Measurements from ENCODE around the gene FKBP7.

FKBP7 gene

DNA sequence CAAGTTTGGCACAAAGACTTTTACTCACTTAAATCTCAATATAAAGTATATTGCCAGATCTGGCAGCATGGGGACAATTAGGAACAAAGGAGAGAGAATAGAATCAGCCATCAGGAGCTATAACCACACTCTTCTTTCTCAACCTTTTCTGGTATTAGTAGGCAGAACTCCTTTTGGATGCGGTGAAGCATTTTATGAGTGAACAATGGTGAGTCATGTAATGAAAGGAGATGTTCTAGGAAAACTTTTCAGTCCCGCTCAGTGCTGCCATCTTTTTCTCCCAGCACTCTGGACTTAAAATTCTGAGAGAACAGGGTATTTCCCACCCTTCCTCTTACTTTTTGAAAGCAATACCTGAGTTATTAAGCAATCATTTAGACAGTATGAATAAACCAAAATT, 34.1 kb upstream of the FKBP7 start:
- no peak overlapping the region for H3K27ac Mint-ChIP-seq
- H3K4me3 Mint-ChIP-seq, result no peak overlapping the region
- no peaks in the 10 kb centered on the region for H3K9me3 Mint-ChIP-seq
- H3K36me3 Mint-ChIP-seq (ENCODE audit: low read depth), result peaks cover 31% of the 10 kb centered on the region
- no peaks in the 10 kb centered on the region for H3K4me1 Mint-ChIP-seq
- TF ChIP-seq, protein P1, sequence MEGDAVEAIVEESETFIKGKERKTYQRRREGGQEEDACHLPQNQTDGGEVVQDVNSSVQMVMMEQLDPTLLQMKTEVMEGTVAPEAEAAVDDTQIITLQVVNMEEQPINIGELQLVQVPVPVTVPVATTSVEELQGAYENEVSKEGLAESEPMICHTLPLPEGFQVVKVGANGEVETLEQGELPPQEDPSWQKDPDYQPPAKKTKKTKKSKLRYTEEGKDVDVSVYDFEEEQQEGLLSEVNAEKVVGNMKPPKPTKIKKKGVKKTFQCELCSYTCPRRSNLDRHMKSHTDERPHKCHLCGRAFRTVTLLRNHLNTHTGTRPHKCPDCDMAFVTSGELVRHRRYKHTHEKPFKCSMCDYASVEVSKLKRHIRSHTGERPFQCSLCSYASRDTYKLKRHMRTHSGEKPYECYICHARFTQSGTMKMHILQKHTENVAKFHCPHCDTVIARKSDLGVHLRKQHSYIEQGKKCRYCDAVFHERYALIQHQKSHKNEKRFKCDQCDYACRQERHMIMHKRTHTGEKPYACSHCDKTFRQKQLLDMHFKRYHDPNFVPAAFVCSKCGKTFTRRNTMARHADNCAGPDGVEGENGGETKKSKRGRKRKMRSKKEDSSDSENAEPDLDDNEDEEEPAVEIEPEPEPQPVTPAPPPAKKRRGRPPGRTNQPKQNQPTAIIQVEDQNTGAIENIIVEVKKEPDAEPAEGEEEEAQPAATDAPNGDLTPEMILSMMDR (IDR thresholded peaks at IDR 0.05; ENCODE audit: unreplicated experiment in 3 of 3), result no peak
- H3K27me3 Mint-ChIP-seq (ENCODE audit: low read depth), result no peaks in the 10 kb centered on the region

DNA sequence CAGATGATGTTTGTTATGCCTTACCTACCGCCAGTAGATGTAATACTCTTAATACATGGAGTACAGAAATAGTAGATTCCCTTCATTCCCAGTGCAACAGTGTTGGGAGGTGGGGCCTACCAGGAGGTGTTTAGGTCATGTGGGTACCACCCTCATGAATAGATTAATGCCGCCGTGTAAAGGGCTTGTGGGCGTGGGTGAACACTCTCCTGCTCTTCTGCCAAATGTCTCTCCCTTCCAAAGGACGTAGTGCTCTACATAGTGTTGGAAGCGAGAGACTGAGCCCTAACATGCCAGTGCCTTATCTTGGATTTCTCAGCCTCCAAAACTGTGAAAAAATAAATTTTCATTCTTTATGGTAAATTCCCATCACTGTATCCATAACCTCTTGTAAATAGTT, 32.0 kb upstream of the FKBP7 start:
- no peaks in the 10 kb centered on the region for H3K27me3 Mint-ChIP-seq (ENCODE audit: low read depth)
- H3K36me3 Mint-ChIP-seq (ENCODE audit: low read depth), result peaks cover 31% of the 10 kb centered on the region
- TF ChIP-seq, protein P1 (IDR thresholded peaks at IDR 0.05; ENCODE audit: unreplicated experiment in 3 of 3), result no peak
- no peaks in the 10 kb centered on the region for H3K9me3 Mint-ChIP-seq
- no peaks in the 10 kb centered on the region for H3K4me1 Mint-ChIP-seq
- H3K4me3 Mint-ChIP-seq, result no peak overlapping the region
- H3K27ac Mint-ChIP-seq, result no peak overlapping the region

DNA sequence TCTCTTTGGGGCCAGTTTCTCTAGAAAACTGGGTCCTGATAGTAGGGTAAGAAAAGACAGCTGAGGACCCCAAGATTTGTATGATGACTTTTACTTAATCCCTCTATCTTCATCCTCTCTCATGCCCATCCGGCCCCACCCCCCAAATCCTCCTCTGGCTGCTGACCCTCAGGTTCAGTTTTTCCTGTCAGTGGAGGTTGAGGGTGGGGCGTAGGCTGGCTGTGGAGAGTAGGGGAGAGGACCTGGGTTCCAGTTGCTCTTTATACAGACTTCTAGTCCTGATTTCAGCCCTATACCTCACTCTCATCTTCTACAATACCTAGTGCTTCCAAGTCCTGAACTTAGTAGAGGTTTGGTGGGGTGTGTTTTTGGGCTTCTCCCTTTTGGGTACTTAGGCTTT, 30.2 kb upstream of the FKBP7 start:
- Mint-ChIP-seq H3K4me3 (no peak overlapping the region), H3K27ac (no peak overlapping the region), H3K36me3 (ENCODE audit: low read depth) (peaks cover 24% of the 10 kb centered on the region), H3K9me3 (no peaks in the 10 kb centered on the region), H3K27me3 (ENCODE audit: low read depth) (no peaks in the 10 kb centered on the region), H3K4me1 (no peaks in the 10 kb centered on the region)
- TF ChIP-seq, protein P1 (IDR thresholded peaks at IDR 0.05; ENCODE audit: unreplicated experiment in 3 of 3), result no peak

DNA sequence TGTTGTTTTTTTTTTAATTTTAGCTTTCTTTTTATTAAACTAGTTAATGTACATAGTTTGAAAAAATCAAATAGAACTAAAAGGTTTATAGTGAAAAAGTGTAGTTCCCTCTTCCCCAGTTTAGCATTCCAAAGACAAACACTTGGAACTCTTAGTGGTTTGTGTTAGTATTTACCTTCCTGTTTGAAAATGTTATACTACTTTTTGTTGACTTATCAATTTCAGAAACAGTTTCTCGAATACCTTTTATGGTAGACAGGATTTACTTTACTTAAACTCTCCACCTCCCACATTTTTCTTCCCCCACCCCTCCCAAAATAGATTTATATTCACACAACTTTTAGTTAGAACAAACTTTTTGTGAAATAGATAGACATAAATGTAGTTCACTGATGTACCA, 28.5 kb upstream of the FKBP7 start:
- no peaks in the 10 kb centered on the region for H3K4me1 Mint-ChIP-seq
- H3K36me3 Mint-ChIP-seq (ENCODE audit: low read depth), result peaks cover 26% of the 10 kb centered on the region
- no peaks in the 10 kb centered on the region for H3K9me3 Mint-ChIP-seq
- no peak overlapping the region for H3K27ac Mint-ChIP-seq
- no peak overlapping the region for H3K4me3 Mint-ChIP-seq
- TF ChIP-seq, protein P1 (IDR thresholded peaks at IDR 0.05; ENCODE audit: unreplicated experiment in 3 of 3), result no peak
- H3K27me3 Mint-ChIP-seq (ENCODE audit: low read depth), result no peaks in the 10 kb centered on the region

DNA sequence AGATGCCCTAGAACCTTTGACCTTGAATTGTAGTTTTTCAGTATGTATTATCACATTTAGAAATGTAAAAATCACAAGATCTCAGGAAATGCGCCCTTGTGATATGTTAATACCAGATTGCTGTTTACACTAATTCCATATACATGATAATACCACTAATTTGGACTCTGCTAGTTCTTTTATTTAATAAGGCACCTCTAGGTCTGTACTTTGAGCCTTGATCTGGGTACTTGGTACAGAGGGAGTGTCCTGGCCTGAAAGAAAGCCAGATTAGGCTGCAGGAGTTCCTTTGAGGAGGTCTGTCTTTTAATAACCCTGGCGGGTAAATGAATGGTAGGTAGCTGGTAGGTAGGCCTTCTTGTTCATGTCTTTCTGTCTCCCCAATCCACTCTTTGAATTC, 28.1 kb upstream of the FKBP7 start:
- Mint-ChIP-seq H3K27ac (no peak overlapping the region), H3K36me3 (ENCODE audit: low read depth) (peaks cover 31% of the 10 kb centered on the region), H3K4me3 (no peak overlapping the region), H3K27me3 (ENCODE audit: low read depth) (no peaks in the 10 kb centered on the region), H3K9me3 (no peaks in the 10 kb centered on the region), H3K4me1 (no peaks in the 10 kb centered on the region)
- TF ChIP-seq, protein P1 (IDR thresholded peaks at IDR 0.05; ENCODE audit: unreplicated experiment in 3 of 3), result no peak

DNA sequence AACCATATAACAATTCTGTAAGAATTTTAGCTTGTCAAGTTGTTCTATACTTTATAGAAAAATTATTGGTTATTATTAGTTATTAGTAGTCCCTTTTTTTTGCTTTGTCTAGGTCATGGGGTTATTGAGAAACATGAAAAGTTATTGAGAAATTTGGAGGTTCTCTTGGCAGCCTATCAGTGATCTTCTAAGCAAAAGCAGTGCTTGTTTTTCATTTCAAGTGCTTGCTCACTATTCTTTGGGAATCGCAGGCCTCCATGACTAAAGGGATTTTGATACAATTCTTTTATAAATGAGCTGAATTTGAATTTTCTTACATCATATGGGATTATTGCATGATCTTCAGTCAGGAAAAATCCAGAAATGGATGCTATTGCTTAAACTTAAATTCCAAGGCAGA, 27.7 kb upstream of the FKBP7 start:
- Mint-ChIP-seq H3K4me3 (no peak overlapping the region), H3K9me3 (no peaks in the 10 kb centered on the region), H3K4me1 (no peaks in the 10 kb centered on the region), H3K27me3 (ENCODE audit: low read depth) (no peaks in the 10 kb centered on the region), H3K36me3 (ENCODE audit: low read depth) (peaks cover 32% of the 10 kb centered on the region), H3K27ac (no peak overlapping the region)
- TF ChIP-seq, protein P1 (IDR thresholded peaks at IDR 0.05; ENCODE audit: unreplicated experiment in 3 of 3), result no peak

Data from nephron (organoid).